Pulmonary artery endothelial cell (primary cell): ENCODE data around the gene APOE. TPM values are rescaled to one million over a fixed set of nuclear protein-coding genes. Genes with fewer than 3 reads are reported as not detected.

ENCODE experiments used
- DNase-seq: peaks from one replicate; pipeline ENCODE4 v3.0.0-alpha.2; 2011; ENCODE audit warnings: low read depth, low spot score
- total RNA-seq: library from RNA; depleted of rRNA; stranded (reverse); fragments of >200 nt; gene quantifications from 2 replicates; pipeline ENCODE4 v1.2.3, GENCODE V29; 2014

Gene APOE
- total RNA-seq, 1 donor from 2014 or later: 0.53 TPM

DNA sequence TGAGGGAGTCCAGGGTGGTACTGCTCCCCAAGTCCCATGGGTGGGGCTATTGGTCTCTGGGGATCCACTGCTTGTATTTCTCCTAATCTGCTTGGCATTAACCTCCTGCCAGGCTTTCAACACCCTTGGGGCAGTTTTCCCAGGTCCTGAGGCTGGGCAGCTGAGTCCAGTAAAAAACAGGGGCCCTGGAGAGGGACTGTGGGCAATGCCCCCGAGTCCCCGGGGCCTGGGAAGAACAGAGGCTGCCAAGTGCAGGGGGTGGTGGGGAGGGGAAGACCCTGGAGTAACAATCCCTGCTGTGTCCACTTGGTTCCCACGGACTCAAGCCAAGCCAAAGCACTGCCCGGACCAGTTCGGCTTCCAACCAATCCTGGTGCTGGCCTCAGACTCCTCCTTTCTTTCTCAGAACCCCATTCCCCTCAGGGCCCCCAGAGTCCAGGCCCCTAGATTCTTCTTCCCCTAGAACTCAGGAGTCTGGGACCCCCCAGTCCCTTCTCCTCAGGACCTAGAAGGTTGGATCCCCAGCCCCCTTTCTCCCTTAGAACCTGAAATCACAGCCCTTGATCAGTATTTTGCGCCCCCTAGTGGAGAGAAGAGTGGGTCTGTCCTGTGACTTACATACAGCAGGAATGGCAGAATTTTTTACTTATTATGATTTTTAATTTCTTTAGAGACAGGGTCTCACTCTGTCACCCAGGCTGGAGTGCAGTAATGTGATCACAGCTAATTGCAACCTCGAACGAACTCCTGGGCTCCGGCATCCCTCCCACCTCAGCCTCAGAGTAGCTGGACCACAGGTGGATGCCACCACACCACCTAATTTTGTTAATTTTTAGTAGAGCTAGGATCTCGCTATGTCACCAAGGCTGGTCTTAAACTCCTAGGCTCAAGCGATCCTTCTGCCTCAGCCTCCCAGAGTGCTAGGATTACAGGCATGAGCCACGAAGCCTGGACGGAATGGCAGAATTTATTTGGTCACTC lies 45.9 kb downstream of the APOE start:
- DNase-seq: peak; percentile 51

DNA sequence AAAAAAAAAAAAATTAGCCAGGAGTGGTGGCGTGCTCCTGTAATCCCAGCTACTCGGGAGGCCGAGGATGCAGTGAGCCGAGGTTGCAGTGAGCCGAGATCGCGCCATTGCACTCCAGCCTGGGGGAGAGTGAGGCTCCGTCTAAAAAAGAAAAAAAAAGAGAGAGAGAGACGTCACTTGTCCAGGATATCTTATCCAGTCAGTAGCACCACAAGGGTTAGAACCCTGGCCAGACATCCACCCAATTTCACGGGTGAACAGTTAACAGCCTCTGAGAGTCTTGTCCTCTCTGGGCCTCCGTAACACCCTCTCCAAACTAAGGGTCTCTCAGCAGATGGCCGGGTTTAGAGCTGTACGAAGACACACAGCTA lies 48.7 kb downstream of the APOE start:
- no peak for DNase-seq

DNA sequence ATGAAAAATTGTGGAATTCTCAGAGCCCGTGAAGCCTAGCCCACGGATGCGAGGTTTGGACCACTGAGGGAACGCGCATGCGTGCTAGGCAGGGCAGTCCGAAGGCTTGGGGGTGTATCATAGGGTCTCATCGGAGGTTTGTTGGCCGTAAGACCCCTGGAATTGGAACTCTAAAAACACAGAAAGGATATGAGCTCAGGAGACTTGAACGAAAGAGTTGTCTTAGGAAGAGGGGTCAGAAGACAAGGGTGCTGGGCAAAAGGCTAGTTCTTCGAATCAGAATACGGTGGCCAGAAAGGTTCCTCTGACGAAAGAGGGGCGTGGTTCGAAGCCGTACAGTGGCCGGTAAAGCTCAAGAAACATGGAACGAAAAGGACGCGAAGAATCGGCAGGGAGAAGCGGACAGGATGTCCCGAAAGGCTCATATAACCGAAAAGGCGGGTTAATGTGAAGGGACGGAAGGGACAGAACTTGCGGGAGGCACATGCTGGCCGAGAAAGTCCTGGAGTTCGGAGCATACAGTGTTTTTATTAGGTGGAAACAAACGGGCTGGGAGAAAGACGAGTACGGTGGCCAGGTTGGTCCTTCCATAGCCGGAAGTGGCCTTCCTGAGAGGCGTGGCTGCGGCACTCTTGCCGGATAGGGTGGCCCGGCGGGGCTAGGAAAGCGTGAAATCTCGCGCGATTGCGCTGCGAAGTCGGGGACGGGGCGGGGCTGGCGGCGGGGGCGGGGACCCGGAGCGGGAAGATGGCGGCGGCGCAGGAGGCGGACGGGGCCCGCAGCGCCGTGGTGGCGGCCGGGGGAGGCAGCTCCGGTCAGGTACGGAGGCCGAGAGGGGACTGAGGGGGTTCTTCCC lies 49.3 kb downstream of the APOE start, which contains the start of gene CLPTM1:
Gene CLPTM1, plus strand, starts transcription at position 732 of the 856 bp plus-strand sequence. Its CDS starts 16 bp downstream, at position 748.
- peak; percentile 89 for DNase-seq

DNA sequence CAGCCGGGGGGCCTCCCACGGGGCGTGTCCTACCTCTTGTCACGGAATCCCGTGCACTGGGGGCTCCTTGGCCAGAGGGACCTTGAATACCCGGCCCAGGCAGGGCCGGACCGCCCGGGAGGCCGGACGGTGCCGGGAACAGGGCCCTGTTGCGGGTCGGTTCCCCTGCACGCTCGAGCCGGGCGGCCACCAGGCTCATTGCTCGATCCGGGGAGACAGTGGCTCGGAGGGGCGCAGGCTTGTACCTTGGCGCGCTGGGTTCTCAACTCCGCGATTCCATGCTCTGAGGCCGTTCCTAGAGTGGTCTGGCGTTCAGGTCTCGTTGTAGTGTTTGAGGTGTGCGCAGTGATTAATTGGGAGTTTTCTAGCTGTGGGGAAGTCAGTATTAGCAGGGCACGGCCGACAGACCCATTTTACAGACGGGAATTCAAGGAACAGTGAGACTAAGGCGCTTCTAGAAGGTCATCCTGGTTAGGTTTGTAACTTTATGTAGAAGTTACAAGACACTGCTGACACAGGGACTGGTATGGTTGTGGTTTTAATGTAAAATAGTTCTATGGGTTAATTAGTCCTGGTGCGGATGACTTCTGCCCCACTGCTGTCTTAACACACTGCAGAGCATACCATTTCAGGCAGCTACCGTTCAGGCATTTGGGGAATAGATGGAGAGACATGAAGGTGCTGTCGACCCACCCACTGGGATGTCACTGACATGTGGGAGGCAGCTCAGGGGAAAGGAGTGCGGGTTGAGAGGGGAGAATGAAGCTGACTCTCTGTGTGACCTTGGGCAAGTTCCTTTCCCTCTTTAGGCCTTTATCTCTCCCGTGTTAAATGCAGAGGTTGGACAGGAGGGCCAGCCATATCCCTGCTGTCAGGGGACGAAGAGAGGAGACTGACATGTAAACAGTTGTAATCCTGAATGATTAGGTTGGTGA lies 50.2 kb downstream of the APOE start:
- no peak for DNase-seq

DNA sequence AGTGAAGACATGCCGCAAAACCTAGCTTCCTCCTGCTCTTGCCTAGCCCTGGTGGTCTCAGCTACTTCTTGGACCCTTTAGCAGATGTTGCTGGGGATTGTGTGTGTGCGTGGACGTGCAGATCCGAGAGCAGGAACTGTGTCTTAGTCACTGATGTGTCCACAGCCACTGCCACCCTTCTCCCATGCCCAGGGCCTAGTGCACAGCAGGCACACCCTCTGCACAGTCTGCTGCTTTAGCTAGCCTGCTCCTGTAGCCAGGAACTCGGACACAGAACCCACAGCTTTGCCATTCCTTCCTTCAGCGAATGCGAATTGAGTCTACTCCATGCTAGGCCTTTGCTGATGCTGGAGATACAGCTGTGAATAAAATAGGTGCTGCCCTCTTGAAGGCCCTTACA lies 51.9 kb downstream of the APOE start:
- no peak for DNase-seq

DNA sequence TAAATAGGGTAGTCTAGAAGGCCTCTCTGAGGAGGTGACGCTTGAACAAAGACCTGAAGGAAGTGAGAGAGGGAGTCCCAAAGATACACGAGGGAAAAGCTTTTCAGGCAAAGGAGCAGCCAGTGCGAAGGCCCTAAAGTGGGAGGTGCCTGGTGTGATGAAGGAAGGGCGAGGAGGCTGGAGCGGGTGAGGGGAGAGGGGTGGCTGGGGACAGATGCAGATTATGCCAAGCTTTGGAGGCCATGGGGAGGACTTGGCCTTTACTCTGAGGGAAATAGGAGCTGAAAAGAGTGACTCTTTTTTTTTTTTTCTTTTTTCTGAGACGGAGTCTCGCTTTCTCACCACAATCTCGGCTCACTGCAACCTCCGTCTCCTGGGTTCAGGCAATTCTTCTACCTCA lies 52.5 kb downstream of the APOE start:
- no peak for DNase-seq

Other genes with a start within 250 kb of the APOE start
- 1.5 and 2.0 TPM in 2 replicates for gene CEACAM19, start 234.3 kb upstream of the APOE start, total RNA-seq
- not detected in 2 replicates for gene CEACAM16, start 206.6 kb upstream of the APOE start, total RNA-seq
- gene BCL3, start 157.1 kb upstream of the APOE start, total RNA-seq: 2.5 and 4.5 TPM in 2 replicates
- 0.07 and 0.13 TPM in 2 replicates for gene CBLC, start 127.9 kb upstream of the APOE start, total RNA-seq
- 8.0 and 22.4 TPM in 2 replicates for gene BCAM, start 96.7 kb upstream of the APOE start, total RNA-seq
- gene NECTIN2, start 59.5 kb upstream of the APOE start, total RNA-seq: 101 and 112 TPM in 2 replicates
- 78.6 and 100 TPM in 2 replicates for gene TOMM40, start 14.5 kb upstream of the APOE start, total RNA-seq
- gene APOC1, start 8.8 kb downstream of the APOE start, total RNA-seq: 1.2 and 1.8 TPM in 2 replicates
- not detected in 2 replicates for gene APOC4, start 36.4 kb downstream of the APOE start, total RNA-seq
- not detected in 2 replicates for gene APOC2, start 40.3 kb downstream of the APOE start, total RNA-seq
- gene CLPTM1, start 49.6 kb downstream of the APOE start, total RNA-seq: 24.9 and 35.3 TPM in 2 replicates
- 10.7 and 12.1 TPM in 2 replicates for gene RELB, start 95.7 kb downstream of the APOE start, total RNA-seq
- gene CLASRP, start 133.2 kb downstream of the APOE start, total RNA-seq: 11.0 and 13.3 TPM in 2 replicates
- 0.14 and 0.26 TPM in 2 replicates for gene ZNF296, start 170.7 kb downstream of the APOE start, total RNA-seq
- 18.8 and 26.3 TPM in 2 replicates for gene GEMIN7, start 173.5 kb downstream of the APOE start, total RNA-seq
- gene PPP1R37, start 187.4 kb downstream of the APOE start, total RNA-seq: 23.2 and 25.4 TPM in 2 replicates